Skeletal muscle satellite cell (primary cell): ENCODE measurements around the gene EMSY.
"Not testable (repeated sequence)": the region's sequence is repeated elsewhere in the genome, so short reads cannot be mapped to it uniquely, and the experiment has no call there.

Experiments used
- H3K27me3 ChIP-seq: 2 replicates; pipeline ENCODE4 v1.7.0; 2013; ENCODE audit warnings: low read length; ENCODE audit not compliant: control insufficient read depth, insufficient read depth
- H3K36me3 ChIP-seq: 2 replicates; pipeline ENCODE4 v1.7.0; 2013; ENCODE audit warnings: mild to moderate bottlenecking, control low read depth, low read length; ENCODE audit not compliant: insufficient read depth
- H3K4me1 ChIP-seq: 2 replicates; pipeline ENCODE4 v1.7.0; 2013; ENCODE audit warnings: low read length; ENCODE audit not compliant: control insufficient read depth, insufficient read depth
- H3K4me2 ChIP-seq: 2 replicates; pipeline ENCODE4 v1.7.0; 2013; ENCODE audit warnings: mild to moderate bottlenecking, low read length
- H3K4me3 ChIP-seq: 2 replicates; pipeline ENCODE4 v1.7.0; 2013; ENCODE audit warnings: low read length
- H3K9ac ChIP-seq: 2 replicates; pipeline ENCODE4 v1.7.0; 2013; ENCODE audit warnings: mild to moderate bottlenecking, low read depth, low read length, moderate library complexity
- H3K9me3 ChIP-seq: replicated peaks from 2 replicates; pipeline ENCODE4 v1.7.0; 2013; ENCODE audit warnings: mild to moderate bottlenecking, control low read depth, low read length

EMSY gene

DNA sequence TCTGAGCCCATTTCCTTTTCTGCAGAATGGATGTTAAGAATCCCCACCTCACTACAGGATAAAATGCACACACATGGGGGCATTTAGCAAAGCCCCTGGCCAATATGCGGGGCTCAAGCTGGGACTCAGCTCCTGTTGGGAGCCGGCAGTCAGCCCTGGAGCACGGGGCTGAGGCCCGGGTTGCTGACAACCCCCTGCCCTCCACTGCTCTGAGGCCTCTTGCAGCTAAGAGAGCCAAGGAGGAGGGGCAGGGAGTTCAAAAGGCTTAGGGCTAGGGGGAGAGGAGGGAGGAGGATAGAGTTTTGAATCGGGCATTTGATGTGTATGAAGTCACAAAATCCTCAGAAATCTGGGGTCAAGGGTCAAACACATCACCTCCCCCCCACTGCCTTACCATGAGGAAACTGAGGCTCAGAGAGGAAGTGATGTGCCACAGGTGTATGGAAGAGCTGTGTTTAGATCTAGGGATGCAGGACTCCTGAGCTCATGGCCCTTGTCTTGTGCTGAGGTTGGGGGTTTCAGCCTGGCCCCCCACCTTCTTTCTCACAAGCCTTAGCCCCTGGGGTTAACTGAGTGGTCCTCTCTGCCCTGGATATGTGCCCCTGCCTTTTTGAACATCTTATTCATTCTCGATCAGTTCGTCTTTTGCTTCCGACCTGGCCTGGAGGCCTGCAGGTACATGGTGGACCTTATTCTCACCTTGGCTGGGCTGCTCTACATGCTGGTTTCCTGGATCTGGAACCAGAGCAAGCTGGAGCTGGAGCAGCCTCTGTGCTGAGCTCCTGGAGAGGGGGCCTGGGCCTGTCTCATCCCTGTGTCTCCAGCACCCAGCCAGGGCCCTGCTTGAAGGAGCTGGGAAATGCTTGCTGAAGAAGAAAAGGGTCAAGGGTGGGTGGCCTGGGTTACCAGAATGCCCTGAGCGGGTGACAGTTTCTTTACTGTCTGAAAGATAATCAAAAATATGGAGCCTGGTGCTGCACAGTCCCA, 145.4 kb downstream of the EMSY start:
- Histone ChIP-seq H3K36me3 (no peaks in the 10 kb centered on the region), H3K27me3 (peaks cover 26% of the 10 kb centered on the region), H3K4me2 (no peak overlapping the region), H3K4me1 (peaks cover 15% of the 10 kb centered on the region), H3K9ac (no peak overlapping the region), H3K9me3 (no peaks in the 10 kb centered on the region), H3K4me3 (no peak overlapping the region)

DNA sequence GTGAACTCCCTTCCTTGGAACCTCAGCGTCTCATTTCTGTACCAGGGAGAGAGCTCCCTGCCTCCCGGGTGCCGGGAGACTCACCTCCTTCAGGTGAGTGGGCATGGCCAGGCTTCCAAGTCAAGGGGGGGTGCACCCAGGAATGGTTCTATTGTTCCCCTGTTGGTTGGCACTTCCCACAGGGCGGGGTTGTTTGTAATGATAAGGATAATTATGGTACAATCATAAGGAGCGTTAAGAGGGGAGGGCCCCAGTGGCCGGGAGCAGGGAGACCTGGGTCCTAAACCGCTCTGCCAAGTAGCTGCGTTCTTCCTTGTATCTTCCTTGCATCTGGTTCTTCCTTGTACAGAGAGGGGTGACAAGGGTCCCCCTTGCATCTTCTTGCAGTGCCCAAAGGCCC, 146.6 kb downstream of the EMSY start:
- peaks cover 15% of the 10 kb centered on the region for H3K4me1 ChIP-seq
- no peak overlapping the region for H3K9ac ChIP-seq
- H3K36me3 ChIP-seq = no peaks in the 10 kb centered on the region
- no peak overlapping the region for H3K4me2 ChIP-seq
- H3K4me3 ChIP-seq = no peak overlapping the region
- H3K27me3 ChIP-seq = peaks cover 26% of the 10 kb centered on the region
- no peaks in the 10 kb centered on the region for H3K9me3 ChIP-seq

DNA sequence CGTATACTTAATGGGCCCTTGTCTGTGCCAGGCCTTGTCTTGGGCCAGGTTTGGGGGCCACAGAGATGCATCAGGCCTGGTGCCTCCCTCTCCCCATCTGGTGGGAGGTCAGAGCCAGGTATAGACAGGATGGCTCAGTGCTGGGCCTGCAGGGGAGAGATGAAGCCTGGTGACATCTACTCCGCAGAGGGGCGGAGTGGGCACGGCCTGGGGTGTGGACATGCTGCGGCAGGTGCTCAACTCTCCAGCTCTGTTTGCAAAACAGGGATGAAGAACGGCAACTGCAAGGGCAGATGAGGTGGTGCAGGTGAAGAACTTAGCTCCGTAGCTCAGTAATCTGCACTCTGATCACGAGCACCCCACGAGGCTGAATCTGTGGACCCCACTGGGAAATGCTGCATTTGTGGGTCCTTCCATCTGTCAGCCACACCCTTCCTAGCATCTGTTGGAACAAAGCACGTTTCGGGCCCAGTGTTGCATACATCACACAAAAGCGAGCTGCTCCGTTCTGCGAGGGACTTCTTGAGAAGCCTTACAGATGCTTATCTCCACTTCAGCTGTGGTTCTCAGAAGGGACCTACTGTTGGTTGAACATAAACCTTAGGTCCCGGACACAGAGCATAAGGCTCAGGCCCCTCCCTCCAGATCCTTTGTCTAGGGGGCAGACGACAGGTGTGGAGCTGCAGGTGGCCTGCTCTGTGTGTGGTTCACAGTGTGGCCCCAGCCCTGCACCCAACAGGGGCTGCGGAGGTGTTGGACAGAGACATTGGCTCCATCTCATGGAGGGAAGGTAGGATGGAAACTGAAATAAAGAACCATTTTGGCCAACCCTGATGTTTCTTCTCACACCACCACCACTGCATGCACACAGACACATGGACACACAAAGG, 147.5 kb downstream of the EMSY start:
- Histone ChIP-seq H3K9ac (no peak overlapping the region), H3K9me3 (no peaks in the 10 kb centered on the region), H3K4me3 (no peak overlapping the region), H3K4me2 (no peak overlapping the region), H3K27me3 (peaks cover 26% of the 10 kb centered on the region), H3K4me1 (peaks cover 15% of the 10 kb centered on the region), H3K36me3 (no peaks in the 10 kb centered on the region)

DNA sequence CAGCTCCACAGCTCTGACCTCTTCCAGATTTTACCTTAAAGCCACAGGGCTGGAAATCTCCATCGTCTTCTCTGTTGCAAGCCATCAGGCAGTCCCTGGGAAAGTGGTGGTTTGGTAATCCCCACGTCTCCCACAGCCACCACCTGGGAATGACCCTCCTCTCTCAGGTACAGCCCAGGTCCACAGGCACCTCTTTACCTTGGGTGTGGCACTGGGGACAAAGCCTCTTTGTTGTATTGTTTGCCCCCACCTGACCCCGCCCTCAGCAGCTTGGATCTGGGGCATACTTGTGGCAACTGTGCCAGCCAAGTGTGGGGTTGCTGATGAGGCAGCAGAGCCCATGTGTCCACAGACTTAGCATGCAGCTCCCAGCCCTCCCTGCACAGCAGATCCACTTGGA, 148.1 kb downstream of the EMSY start:
- Histone ChIP-seq H3K27me3 (peaks cover 30% of the 10 kb centered on the region), H3K4me1 (peaks cover 12% of the 10 kb centered on the region), H3K9ac (no peak overlapping the region), H3K36me3 (no peaks in the 10 kb centered on the region), H3K4me2 (no peak overlapping the region), H3K9me3 (no peaks in the 10 kb centered on the region), H3K4me3 (no peak overlapping the region)

DNA sequence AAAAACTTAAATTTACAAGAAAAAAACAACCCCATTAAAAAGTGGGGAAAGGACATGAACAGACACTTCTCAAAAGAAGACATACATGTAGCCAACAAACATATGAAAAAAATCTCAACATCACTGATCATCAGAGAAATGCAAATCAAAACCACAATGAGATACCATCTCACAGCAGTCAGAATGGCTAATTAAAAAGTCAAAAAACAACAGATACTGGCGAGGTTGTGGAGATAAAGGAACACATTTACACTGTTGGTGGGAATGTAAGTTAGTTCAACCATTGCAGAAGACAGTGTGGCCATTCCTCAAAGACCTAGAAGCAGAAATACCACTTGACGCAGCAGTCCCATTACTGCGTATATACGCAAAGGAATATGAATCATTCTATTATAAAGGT, 150.3 kb downstream of the EMSY start:
- H3K9ac ChIP-seq, H3K36me3 ChIP-seq, H3K4me2 ChIP-seq, H3K4me1 ChIP-seq, H3K9me3 ChIP-seq, H3K4me3 ChIP-seq: not testable (repeated sequence)
- peaks cover 32% of the 10 kb centered on the region for H3K27me3 ChIP-seq

DNA sequence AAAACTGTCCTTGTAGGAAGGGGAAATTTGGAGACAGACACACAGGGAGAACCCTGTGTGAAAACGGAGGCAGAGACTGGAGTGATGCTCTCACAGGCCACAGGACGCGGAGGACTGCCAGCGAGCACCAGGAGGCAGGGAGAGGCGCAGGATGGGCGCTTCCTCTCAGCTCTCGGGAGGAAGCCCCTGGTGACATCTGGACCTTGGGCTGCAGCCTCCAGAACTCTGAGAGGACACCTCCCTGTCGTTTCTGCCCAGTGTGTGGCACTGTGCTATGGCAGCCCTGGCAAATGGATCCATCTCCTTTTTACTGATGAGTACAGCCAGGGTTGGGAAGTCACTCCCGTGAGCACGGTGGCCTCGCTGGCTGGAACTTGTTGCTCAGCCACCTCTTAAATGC, 151.8 kb downstream of the EMSY start:
- Histone ChIP-seq H3K36me3 (no peaks in the 10 kb centered on the region), H3K4me3 (no peak overlapping the region), H3K9ac (no peak overlapping the region), H3K4me1 (peaks cover 3% of the 10 kb centered on the region), H3K4me2 (no peak overlapping the region), H3K27me3 (peaks cover 25% of the 10 kb centered on the region), H3K9me3 (no peaks in the 10 kb centered on the region)

DNA sequence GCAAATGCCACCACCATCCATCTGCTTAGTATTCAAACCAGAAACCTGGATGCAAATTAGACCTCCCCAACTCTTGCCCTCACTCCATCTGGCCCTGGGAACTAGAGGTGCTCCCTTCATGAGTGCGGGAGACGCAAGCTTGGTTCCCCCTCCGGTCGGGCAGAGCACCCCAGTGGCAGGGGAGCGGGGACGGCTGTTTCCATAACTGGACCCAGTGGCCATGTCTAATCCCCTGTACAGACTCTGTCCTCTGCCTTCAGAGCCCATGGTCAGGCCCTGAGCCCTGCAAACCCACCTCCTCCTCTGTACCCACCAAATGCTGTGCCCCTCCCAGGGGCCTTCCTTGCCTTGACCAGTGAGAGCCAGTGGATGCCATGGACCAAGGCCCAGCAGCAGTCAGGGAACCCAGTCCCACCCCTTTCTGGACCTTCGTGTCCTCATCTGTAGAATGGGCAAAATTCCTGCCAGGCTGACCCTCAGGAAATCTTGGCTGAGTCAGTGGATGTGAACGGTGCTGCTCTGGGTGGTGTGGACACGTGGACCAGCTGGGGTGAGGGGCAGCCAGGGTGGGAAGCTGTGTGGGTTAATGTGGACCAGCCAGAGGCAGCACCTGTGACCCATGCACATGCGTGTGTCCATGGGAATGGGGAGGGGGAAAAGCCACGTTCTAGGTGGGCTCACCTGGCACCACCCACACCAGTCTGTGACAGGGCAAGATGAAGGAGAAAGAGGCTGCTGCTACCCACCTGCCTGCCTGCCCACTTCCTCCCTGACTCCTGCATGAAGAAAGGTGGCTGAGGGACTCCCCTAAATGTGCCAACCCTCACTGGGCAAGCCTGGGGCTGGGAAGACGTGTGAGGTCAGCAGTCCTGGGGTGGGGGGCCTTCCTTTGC, 153.0 kb downstream of the EMSY start:
- Histone ChIP-seq H3K9ac (no peak overlapping the region), H3K4me2 (no peak overlapping the region), H3K4me1 (peaks cover 3% of the 10 kb centered on the region)

DNA sequence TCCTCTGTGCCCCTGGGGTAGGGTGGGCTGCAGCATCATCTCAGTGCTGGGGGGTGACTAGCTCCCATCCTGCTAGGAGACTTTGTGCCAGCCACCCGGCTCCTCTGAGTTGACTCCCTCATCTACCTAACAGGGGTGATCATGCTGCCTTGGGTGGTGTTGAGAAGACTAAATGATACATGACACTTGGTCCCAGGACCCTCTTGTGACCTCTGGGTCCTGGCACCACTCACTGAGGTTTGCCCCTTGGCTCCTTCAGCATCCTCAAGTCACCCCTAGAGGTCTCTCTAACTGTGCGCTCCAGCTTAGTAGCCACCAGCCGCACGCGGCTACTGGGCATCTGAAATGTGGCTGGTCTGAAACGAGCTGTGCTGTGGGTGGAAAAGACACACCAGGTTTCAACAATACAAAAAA, 153.6 kb downstream of the EMSY start:
- no peaks in the 10 kb centered on the region for H3K9me3 ChIP-seq
- H3K4me1 ChIP-seq = peaks cover 3% of the 10 kb centered on the region
- no peak overlapping the region for H3K4me2 ChIP-seq
- no peaks in the 10 kb centered on the region for H3K36me3 ChIP-seq
- H3K27me3 ChIP-seq = peaks cover 16% of the 10 kb centered on the region
- no peak overlapping the region for H3K9ac ChIP-seq
- H3K4me3 ChIP-seq = no peak overlapping the region

More for the DNA sequence above, 153.0 kb downstream of the EMSY start:
- H3K36me3 ChIP-seq = no peaks in the 10 kb centered on the region
- H3K4me3 ChIP-seq = no peak overlapping the region
- H3K27me3 ChIP-seq = peaks cover 21% of the 10 kb centered on the region
- no peaks in the 10 kb centered on the region for H3K9me3 ChIP-seq

DNA sequence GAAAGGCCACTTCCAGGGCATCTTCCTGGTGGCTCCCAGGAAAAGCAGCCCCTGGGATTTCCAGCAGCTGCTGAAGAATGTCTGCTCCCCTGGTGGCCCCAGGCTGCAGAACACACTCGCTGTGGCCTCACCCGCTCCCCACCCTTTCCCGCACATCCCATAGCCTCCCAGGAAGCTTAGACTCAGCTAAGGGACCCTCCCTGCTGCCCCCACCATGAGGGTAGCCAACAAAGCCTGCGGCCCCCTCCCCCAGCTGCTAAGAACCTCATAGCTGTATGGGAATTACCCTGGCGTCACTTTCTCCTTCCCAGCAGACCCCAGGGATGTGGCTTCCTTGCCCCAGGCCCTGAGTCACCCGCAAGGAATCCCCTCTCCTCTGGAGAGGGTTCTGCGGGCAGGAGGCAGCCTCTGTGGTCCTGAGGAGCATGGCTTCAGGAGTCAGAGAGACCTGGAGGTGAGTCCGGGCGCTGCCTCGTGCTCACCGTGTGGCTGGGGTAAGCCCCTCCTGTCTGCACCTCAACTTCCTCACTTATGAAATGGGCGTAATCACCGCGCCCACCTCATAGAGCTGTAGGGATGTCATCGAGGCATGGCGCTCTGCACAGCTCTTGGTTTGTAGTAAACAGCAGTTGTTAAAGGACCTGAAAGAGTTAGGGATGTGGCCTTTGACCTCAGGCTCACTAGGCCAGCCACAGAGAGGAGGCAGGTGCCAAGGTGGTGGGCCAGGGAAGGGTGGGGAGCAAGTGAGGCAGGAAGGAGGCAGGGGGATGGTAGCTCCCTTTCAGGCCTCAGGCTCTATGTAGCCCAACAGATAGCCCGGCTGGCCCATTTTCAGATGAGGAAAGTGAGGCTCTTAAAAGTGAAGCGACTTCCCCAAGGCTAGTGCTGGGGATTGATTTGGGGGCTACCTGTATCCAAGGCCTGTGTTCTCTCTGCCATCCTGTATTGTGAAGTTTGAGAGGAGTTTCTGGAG, 154.5 kb downstream of the EMSY start:
- H3K4me2 ChIP-seq = no peak overlapping the region
- H3K27me3 ChIP-seq = peaks cover 19% of the 10 kb centered on the region
- H3K4me3 ChIP-seq = no peak overlapping the region
- no peaks in the 10 kb centered on the region for H3K36me3 ChIP-seq
- H3K9ac ChIP-seq = no peak overlapping the region
- peaks cover 4% of the 10 kb centered on the region for H3K4me1 ChIP-seq
- no peaks in the 10 kb centered on the region for H3K9me3 ChIP-seq

DNA sequence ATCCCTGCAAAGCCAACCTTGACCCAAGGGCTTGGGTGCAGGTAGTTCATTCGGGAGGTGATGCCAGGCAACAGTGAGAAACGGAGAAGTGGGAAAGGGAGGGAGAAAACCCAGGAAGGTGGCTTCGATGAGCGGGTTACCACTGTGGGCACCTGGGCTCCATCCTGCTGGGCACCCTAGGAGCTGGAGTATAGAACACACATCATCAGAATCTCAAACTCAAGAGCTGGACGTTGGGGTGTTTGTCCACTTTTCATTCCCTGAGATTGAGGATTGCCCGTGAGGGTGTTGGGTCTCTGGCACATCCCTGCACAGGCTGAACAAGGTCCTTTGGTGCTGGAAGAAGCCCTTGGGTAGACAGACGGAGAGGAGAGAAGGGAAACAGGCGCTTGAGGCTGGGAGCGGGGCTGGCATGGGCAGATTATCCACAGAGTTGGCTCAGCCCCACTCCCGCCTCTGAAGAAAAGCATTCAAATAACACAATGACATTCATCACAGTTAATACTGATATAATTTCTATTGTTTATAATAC, 155.4 kb downstream of the EMSY start:
- Histone ChIP-seq H3K4me2 (no peak overlapping the region), H3K9ac (no peak overlapping the region), H3K4me1 (peaks cover 10% of the 10 kb centered on the region), H3K27me3 (peaks cover 24% of the 10 kb centered on the region), H3K36me3 (no peaks in the 10 kb centered on the region), H3K4me3 (no peak overlapping the region), H3K9me3 (no peaks in the 10 kb centered on the region)
